Adrenal gland (tissue), 5 donors: ENCODE results near the gene MRGPRD.

Experiments
- CTCF ChIP-seq, 6 experiments: fragments of 450-650 bp in 4 of 6; fragments of 200-600 bp in 2 of 6; sonication (generic) in 1 of 6; IDR thresholded peaks; 1 replicate in 5 of 6; 2 replicates in 1 of 6; pipeline versions ENCODE4 v1.5.1 to v1.8.0; 2016 to 2021; ENCODE audit warnings: antibody characterized with exemption in 6 of 6, mild to moderate bottlenecking in 2 of 6, moderate library complexity in 1 of 6
- POLR2A ChIP-seq, 2 donors: fragments of 450-650 bp; IDR thresholded peaks; one replicate each; pipeline ENCODE4 v1.6.1; 2017; ENCODE audit warnings: antibody characterized with exemption in 2 of 2, mild to moderate bottlenecking in 2 of 2, moderate library complexity in 1 of 2
- donor health status: DM: no; HTN: no; CAD: no.

- no peak for TF ChIP-seq CTCF (IDR thresholded peaks at IDR 0.05)
- TF ChIP-seq POLR2A (IDR thresholded peaks at IDR 0.05): no peak
Measured at GRCh38 chr11:68936676-68937620, 43.8 kb downstream of the MRGPRD start.
